ENCODE results near the gene ACADVL. TPM values are rescaled to one million over a fixed set of nuclear protein-coding genes. Genes with fewer than 3 reads are reported as not detected.
A peak's percentile ranks its signal among the peaks of the same experiment; 100 is the strongest.

The ACADVL gene
- polyA plus RNA-seq, 1 of the 3 experiments (the other 2 are of a cell fraction) = 635 TPM

GRCh38 chr17:7219229-7219811 is 418 bp upstream of the ACADVL start:
- H3K9me3 ChIP-seq = no peaks in the 10 kb centered on the region
- CTCF ChIA-PET = interaction anchor here (0.6 to 4.3 kb wide), 7 partner anchors 11 to 1094 kb away, joined by 3 to 44 read pairs (median 15); partner anchors contain the start of genes DVL2, GABARAP and PHF23
- H4K20me1 ChIP-seq (ENCODE audit: insufficient read depth) = peaks cover 4% of the 10 kb centered on the region; the same call in 1 of the 2 replicates
- peak overlapping the region; percentile 76 to 89; a peak in 3 of 4 replicates for H3K27ac ChIP-seq (ENCODE audit: low read depth in 2 of 2, low read length in 1 of 2)
- H3F3A ChIP-seq (replicated peaks; ENCODE audit: insufficient read depth) = peaks cover 52% of the 10 kb centered on the region
- DNase-seq = no peak
- no peak for TF ChIP-seq RCOR1 (IDR thresholded peaks at IDR 0.05; ENCODE audit: low read length)
- TF ChIP-seq SIN3A (IDR thresholded peaks at IDR 0.05; ENCODE audit: borderline replicate concordance, low read depth, low read length) = no peak
- no peak for TF ChIP-seq IRF3 (IDR thresholded peaks at IDR 0.05; ENCODE audit: low read depth, low read length)
- TF ChIP-seq POLR2AphosphoS5 (IDR thresholded peaks at IDR 0.05; ENCODE audit: low read depth, low read length) = 0 out of 2 replicates have a peak, but pooled peaks have one; percentile 70
- POLR2A ChIA-PET = interaction anchor here (0.6 to 2.7 kb wide), 8 partner anchors 13 to 364 kb away, joined by 3 to 11 read pairs (median 4); partner anchors contain the start of genes DVL2, MPDU1 and NEURL4
- peaks cover 23% of the 10 kb centered on the region in 2 experiments for H3K36me3 ChIP-seq (replicated peaks in 1 of 2; ENCODE audit: control insufficient read depth in 1 of 2, insufficient read depth in 2 of 2, low read length in 1 of 2)
- H3K27me3 ChIP-seq (ENCODE audit: insufficient read depth) = no peaks in the 10 kb centered on the region
- WGBS (ENCODE audit: low lambda C conversion rate) = 19% methylated on average over 12 of the region's 12 CpGs
- peaks cover 40% of the 10 kb centered on the region for H3K79me2 ChIP-seq (ENCODE audit: insufficient read depth)
- peaks cover 20 to 56% of the 10 kb centered on the region in 2 experiments; a peak in 3 of 4 replicates for H3K4me1 ChIP-seq (ENCODE audit: control insufficient read depth in 1 of 2, insufficient read depth in 2 of 2, low read depth in 1 of 2, low read length in 1 of 2)
- peak overlapping the region; percentile 79 to 99 for H3K4me3 ChIP-seq (ENCODE audit: low read depth in 2 of 2, low read length in 1 of 2)
- no peaks in the 10 kb centered on the region for H3K9me2 ChIP-seq
- peak overlapping the region; percentile 100 for H3K4me2 ChIP-seq
- H3K9ac ChIP-seq = peak overlapping the region; percentile 88; the same call in 1 of the 2 replicates
- peak overlapping the region; percentile 68 for H2AFZ ChIP-seq (ENCODE audit: low read depth)

GRCh38 chr17:7220593-7221277 is 997 bp downstream of the ACADVL start:
- Histone ChIP-seq H3K4me1 (ENCODE audit: control insufficient read depth in 1 of 2, insufficient read depth in 2 of 2, low read depth in 1 of 2, low read length in 1 of 2) (peaks cover 16 to 48% of the 10 kb centered on the region in 2 experiments; a peak in 2 of 4 replicates), H3K4me3 (ENCODE audit: low read depth in 2 of 2, low read length in 1 of 2) (peak overlapping the region; percentile 79 to 99), H3K79me2 (ENCODE audit: insufficient read depth) (peaks cover 40% of the 10 kb centered on the region), H3K27ac (ENCODE audit: low read depth in 2 of 2, low read length in 1 of 2) (peak overlapping the region; percentile 76 to 89), H3K27me3 (ENCODE audit: insufficient read depth) (no peaks in the 10 kb centered on the region), H4K20me1 (ENCODE audit: insufficient read depth) (no peaks in the 10 kb centered on the region; the same call in 1 of the 2 replicates), H3K36me3 (replicated peaks in 1 of 2; ENCODE audit: control insufficient read depth in 1 of 2, insufficient read depth in 2 of 2, low read length in 1 of 2) (peaks cover 28 to 37% of the 10 kb centered on the region in 2 experiments), H3K9me2 (no peaks in the 10 kb centered on the region), H2AFZ (ENCODE audit: low read depth) (no peak overlapping the region), H3K4me2 (peak overlapping the region; percentile 100), H3K9me3 (no peaks in the 10 kb centered on the region), H3F3A (replicated peaks; ENCODE audit: insufficient read depth) (peaks cover 49% of the 10 kb centered on the region), H3K9ac (peak overlapping the region; percentile 88)
- ChIA-PET POLR2A (interaction anchor here (0.6 to 4.9 kb wide), 15 partner anchors 9 to 636 kb away, joined by 3 to 27 read pairs (median 4); partner anchors contain the start of genes CTDNEP1, DVL2, ELP5 and GABARAP), CTCF (interaction anchor here (0.9 to 4.3 kb wide), 12 partner anchors 11 to 202 kb away, joined by 3 to 44 read pairs (median 5); partner anchors contain the start of genes CTDNEP1, DVL2, GABARAP and PHF23)
- 26% methylated on average over 10 of the region's 11 CpGs for WGBS (ENCODE audit: low lambda C conversion rate)
- 0 out of 2 replicates have a peak, but pooled peaks have one; percentile 19 for TF ChIP-seq FOXM1 (IDR thresholded peaks at IDR 0.05; ENCODE audit: low read depth)
- TF ChIP-seq RCOR1 (IDR thresholded peaks at IDR 0.05; ENCODE audit: low read length) = no peak
- TF ChIP-seq MAX (IDR thresholded peaks at IDR 0.05; ENCODE audit: low read depth) = 0 out of 2 replicates have a peak, but pooled peaks have one; percentile 6
- peak; percentile 21 for TF ChIP-seq JUND (IDR thresholded peaks at IDR 0.05)
- TF ChIP-seq REST (IDR thresholded peaks at IDR 0.05; ENCODE audit: low read depth, low read length) = no peak
- peak; percentile 2 for TF ChIP-seq CHD2 (IDR thresholded peaks at IDR 0.05; ENCODE audit: low read length, partially characterized antibody)
- TF ChIP-seq TEAD4 (IDR thresholded peaks at IDR 0.05; ENCODE audit: borderline replicate concordance, insufficient read depth) = no peak; the same call in 1 of the 2 replicates
- TF ChIP-seq RAD21 (IDR thresholded peaks at IDR 0.05; ENCODE audit: low read length) = peak; percentile 63
- peak; percentile 36 for TF ChIP-seq SMC3 (IDR thresholded peaks at IDR 0.05; ENCODE audit: low read depth, low read length)
- TF ChIP-seq PBX3 (IDR thresholded peaks at IDR 0.05) = peak; percentile 2; the same call in 1 of the 2 replicates
- peak; percentile 32; the same call in 1 of the 2 replicates for TF ChIP-seq POLR2AphosphoS5 (IDR thresholded peaks at IDR 0.05; ENCODE audit: low read depth, low read length)
- TF ChIP-seq CTCF (IDR thresholded peaks at IDR 0.05) = peak; percentile 64
- TF ChIP-seq ELF1 (IDR thresholded peaks at IDR 0.05) = 0 out of 2 replicates have a peak, but pooled peaks have one; percentile 5
- TF ChIP-seq GATA2 (CRISPR knock-in tag; IDR thresholded peaks at IDR 0.05) = no peak
- peak; percentile 79 for DNase-seq
